Esophagus muscularis mucosa (tissue), 4 donors: ENCODE data around the gene SLC16A5. TPM values are rescaled to one million over a fixed set of nuclear protein-coding genes. Genes with fewer than 3 reads are reported as not detected.

Experiments
- DNase-seq: peaks from one replicate; pipeline ENCODE4 v3.0.0-alpha.2; 2017; ENCODE audit errors: extremely low spot score
- H3K27ac ChIP-seq, 4 donors: fragments of 200-600 bp; sonication (generic); replicated peaks in 1 of 4; 1 replicate in 3 of 4; 2 replicates in 1 of 4; pipeline ENCODE4 v1.5.1; 2016 to 2019; ENCODE audit warnings: mild to moderate bottlenecking in 1 of 4
- H3K27me3 ChIP-seq, 4 donors: fragments of 200-600 bp; sonication (generic); one replicate each; pipeline versions ENCODE4 v1.5.1 to v1.6.0; 2016 to 2019
- H3K36me3 ChIP-seq, 4 donors: fragments of 200-600 bp; sonication (generic); one replicate each; pipeline ENCODE4 v1.5.1; 2016 to 2019
- H3K4me1 ChIP-seq, 4 donors: fragments of 200-600 bp; sonication (generic); one replicate each; pipeline ENCODE4 v1.5.1; 2016 to 2019
- H3K4me3 ChIP-seq, 4 donors: fragments of 200-600 bp; sonication (generic); 1 replicate in 2 of 4; 2 replicates in 2 of 4; pipeline ENCODE4 v1.5.1; 2016 to 2019; ENCODE audit warnings: mild to moderate bottlenecking in 4 of 4, moderate library complexity in 1 of 4
- H3K9me3 ChIP-seq, 4 donors: fragments of 200-600 bp; sonication (generic); 1 replicate in 3 of 4; 2 replicates in 1 of 4; pipeline ENCODE4 v1.5.1; 2016 to 2019
- CTCF ChIP-seq, 3 experiments: fragments of 200-600 bp in 2 of 3; fragments of 450-650 bp in 1 of 3; sonication (generic) in 2 of 3; IDR thresholded peaks; one replicate each; pipeline ENCODE4 v1.5.1; 2017 to 2019; ENCODE audit warnings: antibody characterized with exemption in 3 of 3, mild to moderate bottlenecking in 2 of 3, moderate library complexity in 1 of 3
- EP300 ChIP-seq: sonication (generic); formaldehyde crosslinking; IDR thresholded peaks from one replicate; pipeline ENCODE4 v1.6.1; 2017; ENCODE audit warnings: antibody characterized with exemption
- POLR2A ChIP-seq: fragments of 450-650 bp; IDR thresholded peaks from one replicate; pipeline ENCODE4 v1.6.1; 2017; ENCODE audit warnings: antibody characterized with exemption, moderate library complexity, mild to moderate bottlenecking, low read depth
- POLR2AphosphoS5 ChIP-seq, 2 donors: sonication (generic); formaldehyde crosslinking; IDR thresholded peaks; one replicate each; pipeline ENCODE4 v1.6.1; 2017; ENCODE audit warnings: antibody characterized with exemption in 2 of 2
- WGBS: methylation state at CpG from one replicate; pipeline ENCODE4 v1.1.5; 2018; 5-methylcytosine and 5-hydroxymethylcytosine counted together
- intact Hi-C: fragments of 100-400 bp; cut with DNase I; formaldehyde crosslinking; loops from one replicate; pipeline ENCODE4 v1.15.1; 2023
- total RNA-seq, 4 donors: library from RNA; depleted of rRNA; stranded (reverse); fragments of >200 nt; gene quantifications; one replicate each; pipeline versions ENCODE4 v1.1.0 to v1.2.1, GENCODE V29; 2016

Gene SLC16A5
- total RNA-seq, 4 donors from 2014 or later: 3.8 to 9.7 (median 7.6) TPM

GRCh38 chr17:75142236-75142971 lies 54.6 kb downstream of the SLC16A5 start:
- Histone ChIP-seq H3K4me1 (no peaks in the 10 kb centered on the region), H3K27ac (no peak overlapping the region), H3K9me3 (no peaks in the 10 kb centered on the region), H3K36me3 (peaks cover 0 to 55% (median 31%) of the 10 kb centered on the region in 4 donors), H3K4me3 (no peak overlapping the region), H3K27me3 (no peaks in the 10 kb centered on the region)
- WGBS: 87% methylated on average over 13 of the region's 13 CpGs
- no peak for DNase-seq
- TF ChIP-seq CTCF (IDR thresholded peaks at IDR 0.05): no peak
- intact Hi-C loops: no loop called here

GRCh38 chr17:75144816-75145512 lies 57.2 kb downstream of the SLC16A5 start:
- intact Hi-C loops: no loop called here
- TF ChIP-seq EP300: no peak
- TF ChIP-seq CTCF (IDR thresholded peaks at IDR 0.05): no peak
- TF ChIP-seq POLR2A: no peak
- no peak for TF ChIP-seq POLR2AphosphoS5 (IDR thresholded peaks at IDR 0.05)
- Histone ChIP-seq H3K27ac (no peak overlapping the region), H3K9me3 (no peaks in the 10 kb centered on the region), H3K4me1 (no peaks in the 10 kb centered on the region), H3K36me3 (peaks cover 0 to 60% (median 37%) of the 10 kb centered on the region in 4 donors), H3K4me3 (no peak overlapping the region), H3K27me3 (no peaks in the 10 kb centered on the region)
- DNase-seq: no peak
- WGBS: 90% methylated on average over 11 of the region's 11 CpGs

GRCh38 chr17:75146592-75146991 lies 58.8 kb downstream of the SLC16A5 start:
- TF ChIP-seq POLR2A (no peak), CTCF (IDR thresholded peaks at IDR 0.05) (no peak), POLR2AphosphoS5 (IDR thresholded peaks at IDR 0.05) (no peak), EP300 (no peak)
- Histone ChIP-seq H3K36me3 (peaks cover 0 to 52% (median 30%) of the 10 kb centered on the region in 4 donors), H3K9me3 (no peaks in the 10 kb centered on the region), H3K4me1 (no peaks in the 10 kb centered on the region), H3K4me3 (no peak overlapping the region), H3K27me3 (no peaks in the 10 kb centered on the region), H3K27ac (no peak overlapping the region)
- no peak for DNase-seq
- WGBS: 79% methylated on average over 3 of the region's 3 CpGs
- intact Hi-C loops: no loop called here

- 82% methylated on average over 6 of the region's 6 CpGs for WGBS
- no peaks in the 10 kb centered on the region for H3K9me3 ChIP-seq
- no peak for TF ChIP-seq POLR2A
- no peak for TF ChIP-seq CTCF (IDR thresholded peaks at IDR 0.05)
- no peak for TF ChIP-seq POLR2AphosphoS5 (IDR thresholded peaks at IDR 0.05)
- no peak for TF ChIP-seq EP300
- peaks cover 0 to 50% (median 28%) of the 10 kb centered on the region in 4 donors for H3K36me3 ChIP-seq
- DNase-seq: no peak
- no peak overlapping the region for H3K27ac ChIP-seq
- peaks cover under 1 to 6% (median 6%) of the 10 kb centered on the region in 4 donors for H3K4me1 ChIP-seq
- intact Hi-C loops: no loop called here
- H3K4me3 ChIP-seq: no peak overlapping the region
- no peaks in the 10 kb centered on the region for H3K27me3 ChIP-seq
These were observed 60.3 kb downstream of the SLC16A5 start for GRCh38 chr17:75147878-75148546.
